Neural progenitor cell (in vitro differentiated cells): Measurements from ENCODE around the gene CLCNKA. TPM values are rescaled to one million over a fixed set of nuclear protein-coding genes. Genes with fewer than 3 reads are reported as not detected.
"Not testable (repeated sequence)": the region's sequence is repeated elsewhere in the genome, so short reads cannot be mapped to it uniquely, and the experiment has no call there.

ENCODE experiments used
- DNase-seq: peaks from one replicate; pipeline ENCODE4 v3.0.0-alpha.2; 2016; ENCODE audit warnings: low spot score
- H2AFZ ChIP-seq: fragments of 200-600 bp; sonication (generic); replicated peaks from 2 replicates; pipeline ENCODE4 v1.6.1; 2016; ENCODE audit warnings: antibody characterized with exemption
- H3F3A ChIP-seq: fragments of 200-600 bp; sonication (generic); 2 replicates; pipeline ENCODE4 v1.6.1; 2016; ENCODE audit warnings: antibody characterized with exemption, low read depth
- H3K27ac ChIP-seq: fragments of 200-600 bp; sonication (generic); 2 replicates; pipeline ENCODE4 v1.5.1; 2016; ENCODE audit warnings: mild to moderate bottlenecking
- H3K27me3 ChIP-seq: fragments of 200-600 bp; sonication (generic); 2 replicates; pipeline ENCODE4 v1.6.1; 2016; ENCODE audit warnings: mild to moderate bottlenecking, moderate library complexity
- H3K36me3 ChIP-seq: fragments of 200-600 bp; sonication (generic); 2 replicates; pipeline ENCODE4 v1.5.1; 2016
- H3K4me1 ChIP-seq: fragments of 200-600 bp; sonication (generic); 2 replicates; pipeline ENCODE4 v1.6.1; 2016; ENCODE audit warnings: mixed run types
- H3K4me2 ChIP-seq: fragments of 200-600 bp; sonication (generic); 2 replicates; pipeline ENCODE4 v1.6.1; 2016
- H3K4me3 ChIP-seq: fragments of 200-600 bp; sonication (generic); 2 replicates; pipeline ENCODE4 v1.5.1; 2016
- H3K79me2 ChIP-seq: fragments of 200-600 bp; sonication (generic); 2 replicates; pipeline ENCODE4 v1.6.1; 2016; ENCODE audit warnings: low read depth
- H3K9ac ChIP-seq: fragments of 200-600 bp; sonication (generic); 2 replicates; pipeline ENCODE4 v1.6.1; 2016
- H3K9me3 ChIP-seq: fragments of 200-600 bp; sonication (generic); 2 replicates; pipeline ENCODE4 v1.5.1; 2016; ENCODE audit warnings: low read depth
- H4K20me1 ChIP-seq: fragments of 200-600 bp; sonication (generic); 2 replicates; pipeline ENCODE4 v1.6.1; 2016; ENCODE audit warnings: low read depth
- H3K27ac Mint-ChIP-seq: 3 replicates; pipeline ENCODE4 v1.8.0; 2021; ENCODE audit warnings: mixed read lengths
- H3K27me3 Mint-ChIP-seq: 2 replicates; pipeline ENCODE4 v1.8.0; 2022; ENCODE audit warnings: low read depth, mild to moderate bottlenecking, inconsistent platforms, moderate library complexity, mixed read lengths; ENCODE audit not compliant: insufficient read depth
- H3K36me3 Mint-ChIP-seq: 3 replicates; pipeline ENCODE4 v1.8.0; 2021; ENCODE audit warnings: mixed read lengths
- H3K4me1 Mint-ChIP-seq: 3 replicates; pipeline ENCODE4 v1.8.0; 2021; ENCODE audit warnings: mixed read lengths
- H3K4me3 Mint-ChIP-seq: 3 replicates; pipeline ENCODE4 v1.8.0; 2021; ENCODE audit warnings: mild to moderate bottlenecking, moderate library complexity, mixed read lengths
- H3K9me3 Mint-ChIP-seq: 3 replicates; pipeline ENCODE4 v1.8.0; 2020; ENCODE audit warnings: mixed read lengths
- CTCF ChIP-seq: fragments of 200-600 bp; sonication (generic); IDR thresholded peaks from 2 replicates; pipeline ENCODE4 v1.5.1; 2017; ENCODE audit warnings: antibody characterized with exemption, mild to moderate bottlenecking
- EZH2 ChIP-seq: fragments of 200-600 bp; sonication (generic); IDR thresholded peaks from 2 replicates; pipeline ENCODE4 v1.6.1; 2017; ENCODE audit warnings: antibody characterized with exemption, mild to moderate bottlenecking, moderate library complexity
- EZH2phosphoT487 ChIP-seq: fragments of 200-600 bp; sonication (generic); IDR thresholded peaks from 2 replicates; pipeline ENCODE4 v1.6.1; 2017; ENCODE audit warnings: antibody characterized with exemption
- total RNA-seq: library from RNA; depleted of rRNA; stranded (reverse); fragments of >200 nt; gene quantifications from 2 replicates; pipeline ENCODE4 v1.2.3, GENCODE V29; 2015; ENCODE audit warnings: low replicate concordance

The CLCNKA gene
- total RNA-seq, 1 donor from 2014 or later = not detected

- no peak overlapping the region for H3K4me3 Mint-ChIP-seq
- TF ChIP-seq CTCF (no peak), EZH2phosphoT487 (no peak), EZH2 (no peak)
- DNase-seq = no peak
- Histone ChIP-seq H3K36me3 (no peaks in the 10 kb centered on the region), H3F3A (no peaks in the 10 kb centered on the region), H3K4me1 (peaks cover 6% of the 10 kb centered on the region), H3K4me2 (no peak overlapping the region), H3K9me3 (no peaks in the 10 kb centered on the region), H3K4me3 (no peak overlapping the region), H3K79me2 (no peaks in the 10 kb centered on the region), H4K20me1 (no peaks in the 10 kb centered on the region), H3K27me3 (peaks cover 22% of the 10 kb centered on the region), H3K27ac (no peak overlapping the region), H3K9ac (no peak overlapping the region), H2AFZ (no peak overlapping the region)
- H3K36me3 Mint-ChIP-seq = no peaks in the 10 kb centered on the region
- H3K9me3 Mint-ChIP-seq = no peaks in the 10 kb centered on the region
- H3K27me3 Mint-ChIP-seq = peaks cover 12% of the 10 kb centered on the region
- H3K4me1 Mint-ChIP-seq = peaks cover 29% of the 10 kb centered on the region
- peak overlapping the region; percentile 72 for H3K27ac Mint-ChIP-seq
These were observed 557 bp downstream of the CLCNKA start for GRCh38 chr1:16022393-16022792.

DNA sequence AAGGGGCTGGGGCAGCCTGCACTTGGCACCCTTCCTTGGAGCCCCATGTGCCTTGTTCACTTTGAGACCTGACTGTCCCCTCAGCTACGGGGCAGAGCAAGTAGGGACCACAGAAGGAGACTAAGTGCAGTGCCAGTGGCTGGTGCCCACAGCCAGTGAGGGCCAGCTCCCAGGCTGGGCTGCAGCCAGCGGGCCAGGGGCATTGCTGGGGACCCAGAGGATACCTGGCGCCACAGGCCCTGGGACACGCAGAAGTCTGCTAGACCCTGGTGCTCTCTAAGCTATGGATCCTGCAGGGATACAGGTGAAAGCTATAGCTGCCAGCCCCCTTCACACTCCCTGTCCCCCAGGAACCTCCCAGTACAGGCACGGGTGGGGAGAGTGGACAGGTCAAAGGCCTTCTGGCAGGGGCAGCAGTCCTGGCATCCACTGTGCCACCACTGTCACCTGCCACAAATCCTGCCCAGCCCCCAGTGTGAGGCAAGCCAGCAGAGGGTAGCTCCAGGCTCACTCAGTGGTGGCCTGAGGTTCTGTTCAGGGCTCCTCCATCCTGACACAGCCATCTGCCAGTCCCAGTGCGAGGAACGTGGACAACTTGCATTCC, 1.3 kb downstream of the CLCNKA start:
- Mint-ChIP-seq H3K36me3 (no peaks in the 10 kb centered on the region), H3K27ac (no peak overlapping the region), H3K4me1 (peaks cover 26% of the 10 kb centered on the region), H3K27me3 (peaks cover 12% of the 10 kb centered on the region), H3K4me3 (no peak overlapping the region), H3K9me3 (no peaks in the 10 kb centered on the region)
- no peak overlapping the region for H3K4me3 ChIP-seq
- H3K36me3 ChIP-seq = no peaks in the 10 kb centered on the region
- no peaks in the 10 kb centered on the region for H4K20me1 ChIP-seq
- H3K4me1 ChIP-seq = peaks cover 7% of the 10 kb centered on the region
- no peak overlapping the region for H2AFZ ChIP-seq
- H3K79me2 ChIP-seq = no peaks in the 10 kb centered on the region
- no peaks in the 10 kb centered on the region for H3K9me3 ChIP-seq
- no peak overlapping the region for H3K9ac ChIP-seq
- no peaks in the 10 kb centered on the region for H3F3A ChIP-seq
- no peak overlapping the region for H3K27ac ChIP-seq
- DNase-seq = no peak
- TF ChIP-seq CTCF (no peak), EZH2 (no peak), EZH2phosphoT487 (no peak)
- H3K4me2 ChIP-seq = no peak overlapping the region
- H3K27me3 ChIP-seq = peaks cover 23% of the 10 kb centered on the region

DNA sequence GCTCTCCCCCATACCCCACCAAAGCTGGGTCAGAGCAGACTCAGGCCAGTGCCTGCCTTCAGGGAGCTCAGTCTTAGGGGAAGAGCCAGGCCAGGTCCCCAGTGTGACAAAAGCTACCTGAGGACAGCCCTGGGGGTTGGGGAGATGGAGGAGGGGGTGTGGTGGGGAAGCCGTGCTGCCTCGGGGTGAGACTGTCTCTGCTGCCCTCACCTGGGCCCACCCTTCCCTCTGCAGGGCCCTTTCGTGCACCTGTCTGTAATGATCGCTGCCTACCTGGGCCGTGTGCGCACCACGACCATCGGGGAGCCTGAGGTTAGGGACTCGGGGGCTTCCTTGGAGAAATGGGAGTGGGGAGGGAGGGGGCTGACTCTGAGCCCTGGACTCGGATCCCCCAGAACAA, 4.5 kb downstream of the CLCNKA start:
- not testable (repeated sequence) for H3K4me3 Mint-ChIP-seq, H3K4me1 Mint-ChIP-seq, H3K36me3 Mint-ChIP-seq, H3K4me1 ChIP-seq, H3K36me3 ChIP-seq, H3F3A ChIP-seq, H3K9me3 ChIP-seq, H4K20me1 ChIP-seq, H3K79me2 ChIP-seq, H3K27ac ChIP-seq, H3K9me3 Mint-ChIP-seq, H3K27ac Mint-ChIP-seq, H3K9ac ChIP-seq, DNase-seq, H2AFZ ChIP-seq
- Histone ChIP-seq H3K27me3 (peaks cover 23% of the 10 kb centered on the region), H3K4me2 (peak overlapping the region; percentile 76), H3K4me3 (peak overlapping the region; percentile 38)
- H3K27me3 Mint-ChIP-seq = peaks cover 18% of the 10 kb centered on the region

- no peak for TF ChIP-seq EZH2phosphoT487
- no peak for TF ChIP-seq CTCF
- no peak for TF ChIP-seq EZH2
- peaks cover 7% of the 10 kb centered on the region for H3K4me1 ChIP-seq
- no peaks in the 10 kb centered on the region for H3F3A ChIP-seq
- no peaks in the 10 kb centered on the region for H3K36me3 Mint-ChIP-seq
- H3K79me2 ChIP-seq = no peaks in the 10 kb centered on the region
- H3K27ac Mint-ChIP-seq = no peak overlapping the region
- H3K36me3 ChIP-seq = no peaks in the 10 kb centered on the region
- peak overlapping the region; percentile 58 for H3K4me3 Mint-ChIP-seq
- no peaks in the 10 kb centered on the region for H3K9me3 Mint-ChIP-seq
- no peaks in the 10 kb centered on the region for H3K9me3 ChIP-seq
- H4K20me1 ChIP-seq = no peaks in the 10 kb centered on the region
- H3K27ac ChIP-seq = no peak overlapping the region
- peak overlapping the region; percentile 50 for H2AFZ ChIP-seq
- peaks cover 4% of the 10 kb centered on the region for H3K4me1 Mint-ChIP-seq
- peaks cover 23% of the 10 kb centered on the region for H3K27me3 ChIP-seq
- peak overlapping the region; percentile 38 for H3K4me3 ChIP-seq
- H3K9ac ChIP-seq = no peak overlapping the region
- peaks cover 13% of the 10 kb centered on the region for H3K27me3 Mint-ChIP-seq
- DNase-seq = peak; percentile 94
- peak overlapping the region; percentile 76 for H3K4me2 ChIP-seq
These were observed 5.1 kb downstream of the CLCNKA start for GRCh38 chr1:16026723-16027484.
